ENCODE results near the gene SPEM2. TPM values are rescaled to one million over a fixed set of nuclear protein-coding genes. Genes with fewer than 3 reads are reported as not detected.

Gene SPEM2
- total RNA-seq, 2 donors from 2014 or later = not detected

- Histone ChIP-seq H3K27ac (no peak overlapping the region), H3K4me1 (ENCODE audit: control insufficient read depth in 1 of 2, low read depth in 2 of 2) (no peaks in the 10 kb centered on the region), H3K4me3 (no peak overlapping the region), H3K9me3 (no peaks in the 10 kb centered on the region), H3K36me3 (no peaks in the 10 kb centered on the region), H3K27me3 (replicated peaks; ENCODE audit: insufficient read depth) (no peaks in the 10 kb centered on the region)
- TF ChIP-seq CTCF (IDR thresholded peaks at IDR 0.05) = no peak
- no peak for DNase-seq (ENCODE audit: low spot score)
- ATAC-seq (ENCODE audit: insufficient number of reproducible peaks, low FRiP score, low read depth) = no peak
These were observed 4.3 kb downstream of the SPEM2 start for GRCh38 chr17:7429722-7430121.

GRCh38 chr17:7431231-7431630, 5.8 kb downstream of the SPEM2 start:
- no peak overlapping the region for H3K4me3 ChIP-seq
- TF ChIP-seq CTCF (IDR thresholded peaks at IDR 0.05) = no peak
- ATAC-seq (ENCODE audit: insufficient number of reproducible peaks, low FRiP score, low read depth) (no peak), DNase-seq (ENCODE audit: low spot score) (no peak)
- H3K27me3 ChIP-seq (replicated peaks; ENCODE audit: insufficient read depth) = no peaks in the 10 kb centered on the region
- H3K27ac ChIP-seq = no peak overlapping the region
- no peaks in the 10 kb centered on the region for H3K36me3 ChIP-seq
- H3K9me3 ChIP-seq = no peaks in the 10 kb centered on the region
- peaks cover 0 to 10% of the 10 kb centered on the region in 2 donors for H3K4me1 ChIP-seq (ENCODE audit: control insufficient read depth in 1 of 2, low read depth in 2 of 2)

- Histone ChIP-seq H3K4me1 (ENCODE audit: control insufficient read depth in 1 of 2, low read depth in 2 of 2) (peaks cover 6 to 21% of the 10 kb centered on the region in 2 donors), H3K27me3 (replicated peaks; ENCODE audit: insufficient read depth) (no peaks in the 10 kb centered on the region), H3K36me3 (no peaks in the 10 kb centered on the region), H3K4me3 (no peak overlapping the region), H3K27ac (no peak overlapping the region), H3K9me3 (no peaks in the 10 kb centered on the region)
- DNase-seq (ENCODE audit: low spot score) (no peak), ATAC-seq (ENCODE audit: insufficient number of reproducible peaks, low FRiP score, low read depth) (no peak)
- no peak for TF ChIP-seq CTCF (IDR thresholded peaks at IDR 0.05)
These were observed 6.9 kb downstream of the SPEM2 start for GRCh38 chr17:7432296-7432695.

GRCh38 chr17:7435676-7436555, 10.5 kb downstream of the SPEM2 start:
- peaks cover 5% of the 10 kb centered on the region for H3K27me3 ChIP-seq (replicated peaks; ENCODE audit: insufficient read depth)
- peak; percentile 2 for ATAC-seq (ENCODE audit: insufficient number of reproducible peaks, low FRiP score, low read depth)

More at GRCh38 chr17:7435676-7436555, 10.5 kb downstream of the SPEM2 start:
- peak overlapping the region in 1 of 2 donors; percentile 31 for H3K27ac ChIP-seq
- no peak for DNase-seq (ENCODE audit: low spot score)
- no peaks in the 10 kb centered on the region for H3K36me3 ChIP-seq
- H3K9me3 ChIP-seq = no peaks in the 10 kb centered on the region
- no peak for TF ChIP-seq CTCF (IDR thresholded peaks at IDR 0.05)
- H3K4me1 ChIP-seq (ENCODE audit: control insufficient read depth in 1 of 2, low read depth in 2 of 2) = peaks cover 25 to 52% of the 10 kb centered on the region in 2 donors
- peak overlapping the region; percentile 83 for H3K4me3 ChIP-seq
